HG02870 (cell line): ENCODE data around the gene ASB16.

Experiments used
- ATAC-seq: cut with Tn5 transposase; IDR thresholded peaks from one replicate; pipeline ENCODE4 v1.9.1; 2021; ENCODE audit warnings: mild to moderate bottlenecking, moderate library complexity; ENCODE audit not compliant: unreplicated experiment

ASB16 gene

GRCh38 chr17:44188576-44189403 is 18.3 kb downstream of the ASB16 start:
- ATAC-seq: no peak

GRCh38 chr17:44190481-44190880 is 20.0 kb downstream of the ASB16 start:
- no peak for ATAC-seq

DNA sequence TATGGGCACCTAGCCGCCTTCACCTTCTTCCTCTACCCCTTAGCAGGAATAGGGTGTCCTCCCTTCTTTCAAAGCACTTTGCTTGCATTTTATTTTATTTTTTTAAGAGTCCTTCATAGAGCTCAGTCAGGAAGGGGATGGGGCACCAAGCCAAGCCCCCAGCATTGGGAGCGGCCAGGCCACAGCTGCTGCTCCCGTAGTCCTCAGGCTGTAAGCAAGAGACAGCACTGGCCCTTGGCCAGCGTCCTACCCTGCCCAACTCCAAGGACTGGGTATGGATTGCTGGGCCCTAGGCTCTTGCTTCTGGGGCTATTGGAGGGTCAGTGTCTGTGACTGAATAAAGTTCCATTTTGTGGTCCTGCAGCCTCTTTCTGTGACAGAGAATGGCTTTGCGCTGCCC is 20.9 kb downstream of the ASB16 start:
- no peak for ATAC-seq

- no peak for ATAC-seq
These were observed 21.5 kb downstream of the ASB16 start for GRCh38 chr17:44191941-44192496.

GRCh38 chr17:44192750-44193149 is 22.2 kb downstream of the ASB16 start:
- ATAC-seq: no peak

GRCh38 chr17:44193326-44194084 is 23.0 kb downstream of the ASB16 start:
- ATAC-seq: no peak

- no peak for ATAC-seq
These were observed 26.6 kb downstream of the ASB16 start for GRCh38 chr17:44197107-44197506.

DNA sequence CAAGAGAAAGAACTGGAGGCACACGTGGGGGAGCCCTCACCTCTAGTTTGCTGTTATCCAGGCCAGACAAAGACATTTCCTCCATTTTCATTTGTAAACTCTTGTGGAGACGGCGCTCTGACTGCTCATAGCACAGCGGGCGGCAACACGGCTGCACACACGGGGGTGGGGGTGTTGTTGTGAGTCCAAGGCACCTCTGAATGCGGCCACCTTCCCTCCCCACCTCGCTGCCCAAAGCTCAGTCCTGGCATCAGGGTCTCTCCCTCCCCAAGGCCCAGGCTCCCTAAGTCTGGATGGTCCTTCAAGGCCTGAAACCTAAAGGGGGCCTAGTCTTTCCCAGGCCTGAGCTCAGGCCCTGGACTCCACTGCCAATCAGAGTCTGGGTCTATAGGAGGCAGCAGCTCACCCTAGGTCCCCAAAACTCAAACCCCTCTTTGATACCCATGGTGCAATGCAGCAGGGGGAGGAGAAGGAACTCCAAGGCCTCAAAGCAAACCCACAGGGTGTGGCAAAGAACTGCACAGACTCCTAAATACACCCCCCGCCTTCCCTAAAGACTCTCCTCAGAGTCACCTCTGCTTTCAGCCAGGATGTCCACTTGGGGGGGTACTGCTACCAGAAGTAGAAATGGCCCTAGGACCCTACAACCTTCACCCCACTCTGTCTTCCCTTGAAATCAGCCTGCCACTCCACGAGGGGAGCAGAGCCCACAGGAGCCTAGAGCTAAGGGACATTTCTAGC is 27.6 kb downstream of the ASB16 start:
- ATAC-seq: no peak

DNA sequence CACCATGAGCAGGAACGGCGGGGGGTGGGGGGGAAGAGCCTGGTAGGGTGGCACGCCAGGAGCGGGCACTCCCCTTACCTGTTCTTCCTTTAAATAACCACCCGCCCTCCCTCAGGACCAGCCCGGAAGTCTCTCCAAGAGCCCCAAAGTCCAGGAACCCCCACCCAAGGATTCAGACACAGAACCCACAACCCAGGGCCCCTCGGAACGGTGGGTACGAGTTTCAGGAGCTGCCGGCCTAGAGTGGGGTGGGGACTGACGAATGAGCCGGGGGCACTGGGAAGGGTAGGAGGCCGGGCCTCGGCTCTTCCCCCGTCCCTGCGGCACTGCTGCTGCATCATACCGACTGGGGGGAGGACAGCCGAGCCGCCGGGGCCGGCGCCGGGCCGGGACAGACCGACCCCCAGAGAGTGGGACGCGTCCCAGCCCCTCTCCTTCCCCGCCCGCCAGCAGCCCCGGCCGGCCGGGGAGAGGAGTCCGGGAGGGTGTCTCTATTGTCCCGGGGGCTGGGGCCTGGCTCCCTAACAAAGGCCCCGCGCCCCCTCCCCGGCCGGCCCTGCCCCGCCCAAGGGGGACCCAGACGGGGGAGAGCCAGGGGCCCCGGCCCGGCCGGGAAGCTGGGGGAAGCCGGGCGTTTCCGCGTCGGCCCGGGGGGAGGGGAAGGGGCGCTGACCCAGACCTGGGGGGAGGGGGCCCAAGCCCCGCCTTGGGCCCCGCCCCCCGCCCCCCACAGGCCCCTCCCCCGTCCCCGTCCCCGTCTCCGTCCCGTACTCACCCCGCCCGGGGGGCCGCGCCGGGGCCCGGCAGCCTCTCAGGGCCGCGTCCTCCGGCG is 28.4 kb downstream of the ASB16 start:
- ATAC-seq: peak; percentile 12

GRCh38 chr17:44199553-44200477 is 29.3 kb downstream of the ASB16 start, which contains the start of gene ATXN7L3:
Gene ATXN7L3, minus strand, starts transcription at chr17:44199884. Its CDS starts 1,814 bp downstream, at chr17:44198070.
- peak; percentile 65 for ATAC-seq

DNA sequence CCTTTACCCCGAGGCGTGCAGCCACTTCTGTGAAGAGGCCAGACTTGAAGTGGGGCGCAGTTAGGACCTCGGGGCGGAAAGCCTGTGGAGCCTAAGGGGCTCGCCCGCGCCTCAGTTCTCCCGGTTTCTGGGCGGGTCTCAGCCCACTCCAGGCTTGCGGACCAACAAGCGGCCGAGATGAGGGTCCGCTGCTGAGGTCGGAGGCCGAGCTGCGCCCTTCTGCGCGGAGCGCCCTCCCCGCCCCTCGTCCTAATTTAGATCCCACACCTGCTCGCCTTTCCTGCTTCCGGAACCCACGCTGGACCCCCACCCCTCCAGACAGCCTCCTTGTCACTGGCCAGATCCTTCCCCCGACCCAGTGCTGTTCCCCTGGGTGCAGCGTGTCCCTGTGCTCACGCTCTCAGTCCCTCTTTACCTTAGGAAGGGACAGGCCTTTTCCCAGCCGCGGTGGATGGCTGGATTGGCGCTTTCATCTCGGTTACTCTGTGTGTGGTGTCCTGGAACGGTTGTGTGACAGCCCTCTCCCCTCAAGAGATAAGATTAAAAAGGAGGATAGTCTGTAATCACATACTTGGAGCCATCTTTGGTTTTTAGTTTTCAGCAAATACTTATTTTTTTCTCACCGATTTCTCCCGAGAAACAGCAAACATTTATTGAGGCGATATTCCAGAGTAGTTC is 30.1 kb downstream of the ASB16 start:
- no peak for ATAC-seq

DNA sequence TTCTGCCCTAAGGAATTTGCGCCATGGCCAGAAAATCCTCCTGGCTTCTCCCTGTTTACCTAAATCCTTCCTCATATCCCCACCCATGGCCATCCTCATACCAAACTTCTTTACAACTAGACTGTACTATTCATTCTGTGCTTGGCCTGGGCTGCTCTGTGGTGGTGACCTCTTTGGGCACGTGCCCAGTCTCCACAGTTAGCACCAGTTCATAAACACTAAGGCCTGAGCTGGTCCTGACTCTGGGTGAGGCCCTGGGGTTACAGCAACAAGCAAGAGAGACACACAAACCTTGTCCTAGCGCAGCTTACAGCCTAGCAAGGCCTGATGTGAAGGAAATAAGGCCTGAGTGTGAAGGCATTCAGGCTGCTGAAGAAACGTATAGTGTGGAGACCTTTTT is 32.3 kb downstream of the ASB16 start:
- ATAC-seq: no peak

DNA sequence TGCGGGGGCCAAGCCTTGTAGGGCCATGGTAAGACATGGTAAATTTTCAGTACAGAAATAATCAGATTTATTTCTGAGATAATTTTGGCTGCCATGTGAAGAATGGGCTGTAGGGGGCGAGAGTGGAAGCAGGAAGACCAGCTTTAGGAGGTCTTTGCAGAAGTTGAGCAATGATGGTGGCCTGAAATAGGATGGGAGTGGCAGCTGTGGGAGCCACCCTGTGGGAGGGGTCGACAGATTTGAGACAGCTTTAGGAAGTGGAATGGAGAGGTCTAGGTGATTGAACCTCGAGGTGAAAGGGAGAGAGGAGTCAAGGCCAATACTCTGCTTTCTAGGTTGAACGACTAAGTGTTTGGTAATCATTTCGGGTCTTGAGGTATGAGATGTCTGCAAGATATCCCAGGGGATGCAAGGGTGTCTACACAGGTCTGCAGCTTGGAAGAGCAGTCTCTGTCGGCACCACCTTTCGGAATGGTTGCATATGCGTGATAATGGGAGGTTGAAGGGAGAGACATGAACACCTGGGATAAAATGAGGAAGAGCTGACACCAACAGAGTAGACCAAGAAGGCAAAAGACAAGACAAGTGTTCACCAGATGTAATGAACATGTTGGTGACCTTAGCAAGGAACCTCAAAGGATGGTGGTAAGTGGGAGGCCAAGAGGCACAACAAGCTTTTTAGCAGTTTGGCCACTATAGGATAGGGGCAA is 33.4 kb downstream of the ASB16 start:
- no peak for ATAC-seq

DNA sequence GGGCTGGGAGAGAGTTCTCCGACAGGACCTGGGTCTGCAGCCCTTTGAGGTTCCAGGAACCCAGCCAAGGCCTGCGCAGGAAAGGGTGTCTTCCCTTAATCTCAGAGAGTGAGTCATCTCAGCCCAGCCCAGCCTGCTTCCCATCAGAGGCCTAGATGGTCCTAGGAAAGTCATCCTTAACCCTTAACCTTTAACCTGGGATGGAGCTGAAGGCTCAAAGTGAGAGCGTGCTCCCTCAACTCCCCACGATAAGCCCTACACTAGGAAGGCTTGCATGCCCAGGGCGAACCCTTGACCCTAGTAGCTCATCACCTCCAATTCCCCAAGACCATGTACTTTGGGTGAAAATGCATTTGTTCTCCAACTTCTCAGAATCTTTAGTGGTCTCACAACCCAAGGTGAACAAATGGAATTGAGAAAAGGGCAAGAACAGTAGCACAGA is 34.0 kb downstream of the ASB16 start:
- ATAC-seq: no peak

GRCh38 chr17:44205962-44206824 is 35.7 kb downstream of the ASB16 start:
- no peak for ATAC-seq

- ATAC-seq: no peak
These were observed 36.3 kb downstream of the ASB16 start for GRCh38 chr17:44206825-44207155.

- no peak for ATAC-seq
These were observed 36.8 kb downstream of the ASB16 start for GRCh38 chr17:44207319-44207718.
